GM18505 (cell line): ENCODE results near the gene MDM4.
"Not testable (repeated sequence)": the region's sequence is repeated elsewhere in the genome, so short reads cannot be mapped to it uniquely, and the experiment has no call there.

Experiments used
- ATAC-seq: cut with Tn5 transposase; IDR thresholded peaks from one replicate; pipeline ENCODE4 v1.9.1; 2021; ENCODE audit not compliant: unreplicated experiment
- POLR2A ChIP-seq: IDR thresholded peaks from 4 replicates; pipeline ENCODE4 v1.6.1; 2011; ENCODE audit warnings: borderline replicate concordance; ENCODE audit not compliant: insufficient read depth, insufficient read length; ENCODE audit errors: extremely low read depth

MDM4 gene

DNA sequence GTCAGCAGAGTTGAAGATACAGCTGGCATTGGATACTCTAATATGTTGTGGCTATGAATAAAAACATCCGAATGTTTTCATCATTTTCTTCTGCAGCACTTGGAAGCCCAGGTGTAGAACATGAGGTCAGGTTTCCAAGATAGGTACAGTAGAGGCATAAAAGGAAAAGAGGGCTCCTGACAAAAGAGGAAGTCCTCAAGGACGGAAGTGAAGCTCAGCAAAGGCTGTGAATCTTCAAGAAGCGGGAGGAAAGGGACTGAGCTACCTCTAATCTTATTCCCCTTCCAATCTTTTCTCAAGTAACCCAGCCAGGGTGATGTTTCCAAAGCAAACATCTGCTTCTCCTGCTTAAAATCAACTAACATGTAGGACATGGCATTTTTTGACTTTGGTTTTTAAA is 17.2 kb upstream of the MDM4 start:
- no peak for TF ChIP-seq POLR2A
- no peak for ATAC-seq

DNA sequence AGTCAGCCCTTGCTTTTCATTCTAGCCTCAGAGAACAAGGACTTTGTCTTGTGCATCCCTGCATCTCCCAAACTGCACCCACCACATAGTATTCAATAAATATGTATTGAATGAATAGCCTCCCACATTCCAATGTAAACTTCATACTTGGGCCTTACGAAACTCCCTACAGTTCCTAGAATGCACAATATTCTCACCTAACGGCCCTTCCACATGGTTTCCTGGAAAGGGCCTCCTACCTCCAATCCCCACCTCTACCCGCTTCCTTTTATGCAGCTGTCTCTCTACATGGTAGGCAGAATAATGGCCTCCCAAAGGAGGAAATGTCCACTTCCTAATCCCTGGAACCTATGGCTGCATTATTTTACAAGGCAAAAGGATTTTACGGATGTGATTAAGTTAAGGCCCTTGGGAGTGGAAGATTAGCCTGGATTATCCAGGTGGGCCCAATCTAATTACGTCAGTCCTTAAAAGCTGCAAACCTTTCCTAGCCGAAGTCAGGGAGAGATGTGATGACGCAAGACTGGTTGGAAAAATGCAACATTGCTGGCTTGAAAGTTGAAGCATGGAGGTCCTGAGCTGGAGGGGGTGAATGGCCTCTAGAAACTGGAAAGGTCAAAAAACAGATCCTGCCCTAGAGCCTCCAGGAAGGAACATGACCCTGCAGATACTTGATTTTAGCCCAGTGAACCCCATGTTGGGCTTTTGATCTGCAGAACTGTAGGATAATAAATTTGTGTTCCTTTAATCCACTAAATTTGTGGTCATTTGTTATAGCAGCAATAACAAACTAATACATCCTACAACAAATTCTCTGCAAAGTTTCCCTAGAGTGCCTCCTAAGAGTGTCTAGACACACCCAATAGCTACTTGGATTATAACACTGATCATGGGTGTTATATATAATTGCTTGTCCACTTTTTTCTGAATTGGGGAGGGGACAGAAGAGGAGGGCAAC is 16.4 kb upstream of the MDM4 start:
- ATAC-seq = no peak

DNA sequence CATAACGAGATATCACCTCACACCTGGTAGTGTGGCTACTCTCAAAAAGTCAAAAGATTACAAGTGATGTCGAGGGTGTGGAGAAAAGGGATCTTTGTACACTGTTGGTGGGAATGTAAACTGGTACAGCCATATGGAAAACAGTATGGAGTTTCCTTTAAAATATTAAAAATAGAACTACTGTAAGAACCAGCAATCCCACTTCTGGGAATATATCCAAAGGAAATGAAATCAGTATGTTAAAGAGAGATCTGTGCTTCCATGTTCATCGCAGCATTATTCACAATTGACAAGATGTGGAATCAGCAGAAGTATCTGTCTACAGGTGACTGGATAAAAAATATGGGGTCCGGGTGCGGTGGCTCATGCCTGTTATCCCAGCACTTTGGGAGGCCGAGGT is 14.0 kb upstream of the MDM4 start:
- ATAC-seq = no peak
- TF ChIP-seq POLR2A = no peak

More for the DNA sequence above, 16.4 kb upstream of the MDM4 start:
- TF ChIP-seq POLR2A = no peak

- ATAC-seq = no peak
- TF ChIP-seq POLR2A = no peak
These were observed 12.9 kb upstream of the MDM4 start for GRCh38 chr1:204503122-204503912.

DNA sequence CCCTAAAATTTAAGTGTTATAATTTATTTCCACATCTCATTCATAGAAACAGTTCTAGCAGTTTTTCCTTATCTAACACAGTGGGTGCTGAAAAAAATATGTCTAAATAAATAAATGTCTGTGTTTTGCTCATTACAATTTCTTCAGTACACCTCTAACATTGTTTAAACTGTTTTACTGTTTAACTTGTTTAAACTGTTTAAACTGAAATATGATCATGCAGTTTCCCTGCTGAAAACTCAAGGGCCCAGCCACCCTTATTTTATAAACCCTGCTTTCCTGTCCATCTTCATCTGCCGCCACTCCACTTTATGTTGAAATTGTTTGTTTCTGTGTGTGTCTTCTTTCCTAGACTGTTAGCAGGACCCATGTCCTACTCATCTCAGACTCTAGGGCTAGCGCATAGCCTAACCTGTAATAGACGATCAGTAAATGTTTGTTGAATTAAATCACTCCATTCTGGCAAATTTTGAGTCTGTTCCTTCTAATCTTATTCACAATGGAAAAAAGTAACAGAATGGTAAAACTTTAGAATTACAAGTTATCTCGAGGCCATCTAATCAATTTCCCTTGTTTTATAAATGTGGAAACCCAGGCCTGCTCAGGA is 12.2 kb upstream of the MDM4 start:
- TF ChIP-seq POLR2A = no peak
- ATAC-seq = no peak

GRCh38 chr1:204505674-204506200 is 10.5 kb upstream of the MDM4 start:
- ATAC-seq = no peak
- no peak for TF ChIP-seq POLR2A

GRCh38 chr1:204506201-204506968 is 9.8 kb upstream of the MDM4 start:
- ATAC-seq = peak; percentile 68
- no peak for TF ChIP-seq POLR2A

- peak; percentile 50 for ATAC-seq
- TF ChIP-seq POLR2A = no peak
These were observed 9.3 kb upstream of the MDM4 start for GRCh38 chr1:204506969-204507316.

- no peak for TF ChIP-seq POLR2A
- ATAC-seq = no peak
These were observed 8.7 kb upstream of the MDM4 start for GRCh38 chr1:204507317-204508105.

GRCh38 chr1:204509186-204509635 is 7.0 kb upstream of the MDM4 start:
- TF ChIP-seq POLR2A = no peak
- ATAC-seq = no peak

GRCh38 chr1:204511366-204511765 is 4.8 kb upstream of the MDM4 start:
- ATAC-seq = no peak
- TF ChIP-seq POLR2A = no peak

GRCh38 chr1:204513117-204513716 is 3.0 kb upstream of the MDM4 start:
- peak; percentile 33 for ATAC-seq

GRCh38 chr1:204514828-204515227 is 1.4 kb upstream of the MDM4 start:
- no peak for TF ChIP-seq POLR2A
- no peak for ATAC-seq

More at GRCh38 chr1:204513117-204513716, 3.0 kb upstream of the MDM4 start:
- no peak for TF ChIP-seq POLR2A

- ATAC-seq = not testable (repeated sequence)
These were observed 1.2 kb downstream of the MDM4 start for GRCh38 chr1:204517382-204517781.
